ENCODE data around the gene AJAP1. TPM values are rescaled to one million over a fixed set of nuclear protein-coding genes. Genes with fewer than 3 reads are reported as not detected.

AJAP1 gene
- total and polyA plus RNA-seq, 2 experiments from 2014 or later, result not detected

DNA sequence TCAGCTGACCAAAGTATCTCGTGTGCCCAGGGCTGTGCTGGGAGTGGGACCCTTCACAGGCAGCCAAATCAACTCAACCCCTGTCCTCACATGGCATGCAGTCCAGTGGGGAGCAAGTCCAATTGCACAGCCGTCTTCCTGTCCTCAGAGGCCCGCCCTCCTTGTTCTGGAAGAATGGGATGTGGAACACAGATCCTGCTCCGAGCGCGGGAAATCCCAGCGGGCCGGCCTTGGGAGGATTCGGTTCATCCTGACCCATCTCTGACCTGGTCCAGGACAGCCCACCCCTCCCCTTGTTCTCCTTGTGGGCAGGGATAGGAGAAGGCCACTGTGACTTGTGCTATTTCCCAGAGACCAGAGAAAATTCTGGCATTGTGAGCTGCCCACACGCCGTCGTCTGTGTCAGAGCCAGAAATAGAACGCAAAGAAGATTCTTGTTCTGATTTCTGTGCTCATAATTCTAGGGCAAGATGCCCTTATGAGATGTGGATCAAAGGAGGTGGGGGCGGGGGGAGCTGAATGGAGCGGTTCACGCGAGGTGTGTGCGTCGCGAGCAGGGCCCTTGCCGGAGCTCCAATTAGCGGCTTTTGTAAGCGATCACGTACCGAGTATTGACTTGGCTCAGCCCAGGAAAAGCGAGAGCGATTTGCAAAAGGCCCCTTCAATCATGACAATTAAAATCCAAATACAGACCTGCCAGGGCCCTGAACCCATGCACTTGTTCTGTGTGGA lies 79.2 kb downstream of the AJAP1 start:
- Mint-ChIP-seq H3K4me1 (peaks cover 26% of the 10 kb centered on the region), H3K9me3 (peaks cover 6% of the 10 kb centered on the region; the same call in 1 of the 3 replicates), H3K27ac (no peak overlapping the region), H3K36me3 (ENCODE audit: low read depth) (peaks cover 1% of the 10 kb centered on the region), H3K4me3 (no peak overlapping the region), H3K27me3 (ENCODE audit: insufficient read depth, low read depth, poor library complexity) (peaks cover 13% of the 10 kb centered on the region)
- H4K20me1 ChIP-seq (replicated peaks; ENCODE audit: insufficient read depth), result no peaks in the 10 kb centered on the region
- no peaks in the 10 kb centered on the region for H3K4me1 ChIP-seq (ENCODE audit: insufficient read depth)
- no peak for TF ChIP-seq JUNB (IDR thresholded peaks at IDR 0.05; ENCODE audit: unreplicated experiment)
- TF ChIP-seq, protein P1, sequence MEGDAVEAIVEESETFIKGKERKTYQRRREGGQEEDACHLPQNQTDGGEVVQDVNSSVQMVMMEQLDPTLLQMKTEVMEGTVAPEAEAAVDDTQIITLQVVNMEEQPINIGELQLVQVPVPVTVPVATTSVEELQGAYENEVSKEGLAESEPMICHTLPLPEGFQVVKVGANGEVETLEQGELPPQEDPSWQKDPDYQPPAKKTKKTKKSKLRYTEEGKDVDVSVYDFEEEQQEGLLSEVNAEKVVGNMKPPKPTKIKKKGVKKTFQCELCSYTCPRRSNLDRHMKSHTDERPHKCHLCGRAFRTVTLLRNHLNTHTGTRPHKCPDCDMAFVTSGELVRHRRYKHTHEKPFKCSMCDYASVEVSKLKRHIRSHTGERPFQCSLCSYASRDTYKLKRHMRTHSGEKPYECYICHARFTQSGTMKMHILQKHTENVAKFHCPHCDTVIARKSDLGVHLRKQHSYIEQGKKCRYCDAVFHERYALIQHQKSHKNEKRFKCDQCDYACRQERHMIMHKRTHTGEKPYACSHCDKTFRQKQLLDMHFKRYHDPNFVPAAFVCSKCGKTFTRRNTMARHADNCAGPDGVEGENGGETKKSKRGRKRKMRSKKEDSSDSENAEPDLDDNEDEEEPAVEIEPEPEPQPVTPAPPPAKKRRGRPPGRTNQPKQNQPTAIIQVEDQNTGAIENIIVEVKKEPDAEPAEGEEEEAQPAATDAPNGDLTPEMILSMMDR (conservative IDR thresholded peaks at IDR 0.05; ENCODE audit: low read depth in 2 of 2), result no peak
- TF ChIP-seq NANOG (IDR thresholded peaks at IDR 0.05; ENCODE audit: borderline replicate concordance), result no peak
- no peak for TF ChIP-seq ZNF114 (CRISPR knock-in tag; IDR thresholded peaks at IDR 0.05)
- no peak for TF ChIP-seq CREB1 (CRISPR knock-in tag; IDR thresholded peaks at IDR 0.05; ENCODE audit: low read depth)
- TF ChIP-seq, protein P2, sequence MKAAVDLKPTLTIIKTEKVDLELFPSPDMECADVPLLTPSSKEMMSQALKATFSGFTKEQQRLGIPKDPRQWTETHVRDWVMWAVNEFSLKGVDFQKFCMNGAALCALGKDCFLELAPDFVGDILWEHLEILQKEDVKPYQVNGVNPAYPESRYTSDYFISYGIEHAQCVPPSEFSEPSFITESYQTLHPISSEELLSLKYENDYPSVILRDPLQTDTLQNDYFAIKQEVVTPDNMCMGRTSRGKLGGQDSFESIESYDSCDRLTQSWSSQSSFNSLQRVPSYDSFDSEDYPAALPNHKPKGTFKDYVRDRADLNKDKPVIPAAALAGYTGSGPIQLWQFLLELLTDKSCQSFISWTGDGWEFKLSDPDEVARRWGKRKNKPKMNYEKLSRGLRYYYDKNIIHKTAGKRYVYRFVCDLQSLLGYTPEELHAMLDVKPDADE (IDR thresholded peaks at IDR 0.05), result no peak
- TF ChIP-seq POLR2AphosphoS5 (IDR thresholded peaks at IDR 0.05; ENCODE audit: low read depth), result no peak
- no peak for TF ChIP-seq EZH2phosphoT487 (IDR thresholded peaks at IDR 0.05; ENCODE audit: unreplicated experiment)
- TF ChIP-seq REST (IDR thresholded peaks at IDR 0.05; ENCODE audit: unreplicated experiment), result no peak
- no peak for TF ChIP-seq EZH2 (IDR thresholded peaks at IDR 0.05; ENCODE audit: low read depth, unreplicated experiment)
- no peak for TF ChIP-seq ZNF331 (CRISPR knock-in tag; IDR thresholded peaks at IDR 0.05; ENCODE audit: low read depth)
- TF ChIP-seq STAT1 (IDR thresholded peaks at IDR 0.05; ENCODE audit: unreplicated experiment), result no peak
- TF ChIP-seq, protein P3, sequence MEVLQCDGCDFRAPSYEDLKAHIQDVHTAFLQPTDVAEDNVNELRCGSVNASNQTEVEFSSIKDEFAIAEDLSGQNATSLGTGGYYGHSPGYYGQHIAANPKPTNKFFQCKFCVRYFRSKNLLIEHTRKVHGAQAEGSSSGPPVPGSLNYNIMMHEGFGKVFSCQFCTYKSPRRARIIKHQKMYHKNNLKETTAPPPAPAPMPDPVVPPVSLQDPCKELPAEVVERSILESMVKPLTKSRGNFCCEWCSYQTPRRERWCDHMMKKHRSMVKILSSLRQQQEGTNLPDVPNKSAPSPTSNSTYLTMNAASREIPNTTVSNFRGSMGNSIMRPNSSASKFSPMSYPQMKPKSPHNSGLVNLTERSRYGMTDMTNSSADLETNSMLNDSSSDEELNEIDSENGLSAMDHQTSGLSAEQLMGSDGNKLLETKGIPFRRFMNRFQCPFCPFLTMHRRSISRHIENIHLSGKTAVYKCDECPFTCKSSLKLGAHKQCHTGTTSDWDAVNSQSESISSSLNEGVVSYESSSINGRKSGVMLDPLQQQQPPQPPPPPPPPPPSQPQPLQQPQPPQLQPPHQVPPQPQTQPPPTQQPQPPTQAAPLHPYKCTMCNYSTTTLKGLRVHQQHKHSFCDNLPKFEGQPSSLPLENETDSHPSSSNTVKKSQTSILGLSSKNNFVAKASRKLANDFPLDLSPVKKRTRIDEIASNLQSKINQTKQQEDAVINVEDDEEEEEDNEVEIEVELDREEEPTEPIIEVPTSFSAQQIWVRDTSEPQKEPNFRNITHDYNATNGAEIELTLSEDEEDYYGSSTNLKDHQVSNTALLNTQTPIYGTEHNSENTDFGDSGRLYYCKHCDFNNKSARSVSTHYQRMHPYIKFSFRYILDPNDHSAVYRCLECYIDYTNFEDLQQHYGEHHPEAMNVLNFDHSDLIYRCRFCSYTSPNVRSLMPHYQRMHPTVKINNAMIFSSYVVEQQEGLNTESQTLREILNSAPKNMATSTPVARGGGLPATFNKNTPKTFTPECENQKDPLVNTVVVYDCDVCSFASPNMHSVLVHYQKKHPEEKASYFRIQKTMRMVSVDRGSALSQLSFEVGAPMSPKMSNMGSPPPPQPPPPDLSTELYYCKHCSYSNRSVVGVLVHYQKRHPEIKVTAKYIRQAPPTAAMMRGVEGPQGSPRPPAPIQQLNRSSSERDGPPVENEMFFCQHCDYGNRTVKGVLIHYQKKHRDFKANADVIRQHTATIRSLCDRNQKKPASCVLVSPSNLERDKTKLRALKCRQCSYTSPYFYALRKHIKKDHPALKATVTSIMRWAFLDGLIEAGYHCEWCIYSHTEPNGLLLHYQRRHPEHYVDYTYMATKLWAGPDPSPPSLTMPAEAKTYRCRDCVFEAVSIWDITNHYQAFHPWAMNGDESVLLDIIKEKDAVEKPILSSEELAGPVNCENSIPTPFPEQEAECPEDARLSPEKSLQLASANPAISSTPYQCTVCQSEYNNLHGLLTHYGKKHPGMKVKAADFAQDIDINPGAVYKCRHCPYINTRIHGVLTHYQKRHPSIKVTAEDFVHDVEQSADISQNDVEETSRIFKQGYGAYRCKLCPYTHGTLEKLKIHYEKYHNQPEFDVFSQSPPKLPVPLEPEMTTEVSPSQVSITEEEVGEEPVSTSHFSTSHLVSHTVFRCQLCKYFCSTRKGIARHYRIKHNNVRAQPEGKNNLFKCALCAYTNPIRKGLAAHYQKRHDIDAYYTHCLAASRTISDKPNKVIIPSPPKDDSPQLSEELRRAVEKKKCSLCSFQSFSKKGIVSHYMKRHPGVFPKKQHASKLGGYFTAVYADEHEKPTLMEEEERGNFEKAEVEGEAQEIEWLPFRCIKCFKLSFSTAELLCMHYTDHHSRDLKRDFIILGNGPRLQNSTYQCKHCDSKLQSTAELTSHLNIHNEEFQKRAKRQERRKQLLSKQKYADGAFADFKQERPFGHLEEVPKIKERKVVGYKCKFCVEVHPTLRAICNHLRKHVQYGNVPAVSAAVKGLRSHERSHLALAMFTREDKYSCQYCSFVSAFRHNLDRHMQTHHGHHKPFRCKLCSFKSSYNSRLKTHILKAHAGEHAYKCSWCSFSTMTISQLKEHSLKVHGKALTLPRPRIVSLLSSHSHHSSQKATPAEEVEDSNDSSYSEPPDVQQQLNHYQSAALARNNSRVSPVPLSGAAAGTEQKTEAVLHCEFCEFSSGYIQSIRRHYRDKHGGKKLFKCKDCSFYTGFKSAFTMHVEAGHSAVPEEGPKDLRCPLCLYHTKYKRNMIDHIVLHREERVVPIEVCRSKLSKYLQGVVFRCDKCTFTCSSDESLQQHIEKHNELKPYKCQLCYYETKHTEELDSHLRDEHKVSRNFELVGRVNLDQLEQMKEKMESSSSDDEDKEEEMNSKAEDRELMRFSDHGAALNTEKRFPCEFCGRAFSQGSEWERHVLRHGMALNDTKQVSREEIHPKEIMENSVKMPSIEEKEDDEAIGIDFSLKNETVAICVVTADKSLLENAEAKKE (CRISPR knock-in tag; IDR thresholded peaks at IDR 0.05), result no peak
- H3K36me3 ChIP-seq (ENCODE audit: insufficient read depth), result no peaks in the 10 kb centered on the region
- DNase-seq (ENCODE audit: low spot score), result no peak
- no peak overlapping the region for H3K27ac ChIP-seq (ENCODE audit: low read depth)
- H3K9me2 ChIP-seq (ENCODE audit: insufficient read depth), result no peaks in the 10 kb centered on the region
- H3K27me3 ChIP-seq (ENCODE audit: insufficient read depth), result no peaks in the 10 kb centered on the region
- no peaks in the 10 kb centered on the region for H3K79me2 ChIP-seq (replicated peaks; ENCODE audit: insufficient read depth)
- H2AFZ ChIP-seq, result no peak overlapping the region
- H3K4me3 ChIP-seq, result no peak overlapping the region
- no peak for ATAC-seq
- no peak overlapping the region for H3K4me2 ChIP-seq
- H3F3A ChIP-seq (replicated peaks; ENCODE audit: low read depth), result no peaks in the 10 kb centered on the region

All from GM23338 (cell line).